Measurements from ENCODE around the gene TXNDC17.

- TF ChIP-seq GATA2 (IDR thresholded peaks at IDR 0.05; ENCODE audit: low read depth, low read length) (no peak), GATA3 (IDR thresholded peaks at IDR 0.05; ENCODE audit: low read depth, low read length) (no peak)
Measured at GRCh38 chr17:6677158-6677831, 36.4 kb downstream of the TXNDC17 start.
